Endodermal cell (in vitro differentiated cells): ENCODE data around the gene SCN3A. TPM values are rescaled to one million over a fixed set of nuclear protein-coding genes. Genes with fewer than 3 reads are reported as not detected.

Experiments
- DNase-seq: peaks from one replicate; pipeline ENCODE4 v3.0.0-alpha.2; 2017
- H3K27ac ChIP-seq: 2 replicates; pipeline ENCODE4 v1.5.1; 2013; ENCODE audit warnings: mild to moderate bottlenecking, low read depth, low read length, moderate library complexity
- H3K27me3 ChIP-seq: 2 replicates; pipeline ENCODE4 v1.6.1; 2013; ENCODE audit warnings: mild to moderate bottlenecking, low read length, moderate library complexity; ENCODE audit not compliant: insufficient read depth, control insufficient read depth, poor library complexity, severe bottlenecking
- H3K36me3 ChIP-seq: 2 replicates; pipeline ENCODE4 v1.7.0; 2013; ENCODE audit warnings: mild to moderate bottlenecking, low read length, moderate library complexity; ENCODE audit not compliant: control insufficient read depth, insufficient read depth
- H3K4me1 ChIP-seq: one replicate; pipeline ENCODE4 v1.7.0; 2013; ENCODE audit warnings: low read length; ENCODE audit not compliant: control insufficient read depth, insufficient read depth
- H3K4me3 ChIP-seq: 2 replicates; pipeline ENCODE4 v1.5.1; 2013; ENCODE audit warnings: mild to moderate bottlenecking, low read length, moderate library complexity
- H3K9ac ChIP-seq: 2 replicates; pipeline ENCODE4 v1.6.1; 2013; ENCODE audit warnings: mild to moderate bottlenecking, low read length, moderate library complexity; ENCODE audit not compliant: poor library complexity, severe bottlenecking; ENCODE audit errors: extremely low read depth
- H3K9me3 ChIP-seq: 2 replicates; pipeline ENCODE4 v1.6.1; 2013; ENCODE audit warnings: mild to moderate bottlenecking, low read length, moderate library complexity; ENCODE audit not compliant: control insufficient read depth
- H3K27ac Mint-ChIP-seq: 2 replicates; pipeline ENCODE4 v1.8.0; 2020; ENCODE audit warnings: mixed read lengths
- H3K27me3 Mint-ChIP-seq: 2 replicates; pipeline ENCODE4 v1.8.0; 2021; ENCODE audit warnings: mild to moderate bottlenecking, mixed read lengths; ENCODE audit not compliant: insufficient read depth
- H3K36me3 Mint-ChIP-seq: 2 replicates; pipeline ENCODE4 v1.8.0; 2020; ENCODE audit warnings: low read depth, mixed read lengths
- H3K4me1 Mint-ChIP-seq: 2 replicates; pipeline ENCODE4 v1.8.0; 2020; ENCODE audit warnings: mixed read lengths
- H3K4me3 Mint-ChIP-seq: 2 replicates; pipeline ENCODE4 v1.8.0; 2020; ENCODE audit warnings: mild to moderate bottlenecking, moderate library complexity, mixed read lengths
- H3K9me3 Mint-ChIP-seq: 2 replicates; pipeline ENCODE4 v1.8.0; 2020; ENCODE audit warnings: mild to moderate bottlenecking, mixed read lengths
- WGBS, 2 experiments: methylation state at CpG; one replicate each; pipeline versions ENCODE4 v1.1.5 to v1.1.7; 2013; ENCODE audit warnings: missing lambda C conversion rate in 2 of 2, mixed read lengths in 1 of 2; ENCODE audit not compliant: insufficient coverage in 1 of 2, insufficient read length in 1 of 2; 5-methylcytosine and 5-hydroxymethylcytosine counted together
- total RNA-seq, 2 donors: library from RNA; stranded (reverse); fragmentation: NEBNext Ultra II Directional in 1 of 2; extraction: Animal tissue kit (Norgen Biotek cat#: 25700) in 1 of 2; gene quantifications; 2 replicates in 1 of 2; 3 replicates in 1 of 2; pipeline ENCODE4 v1.2.1, GENCODE V29; 2021
- TF ChIP-seq, protein P1 (sequence below): fragments of 200-600 bp; sonication (generic); conservative IDR thresholded peaks from 2 replicates; pipeline ENCODE4 v1.5.0; 2021; ENCODE audit warnings: antibody characterized with exemption, mild to moderate bottlenecking

Gene SCN3A
- total RNA-seq, 2 donors from 2014 or later, result 0.09 to 0.24 TPM

DNA sequence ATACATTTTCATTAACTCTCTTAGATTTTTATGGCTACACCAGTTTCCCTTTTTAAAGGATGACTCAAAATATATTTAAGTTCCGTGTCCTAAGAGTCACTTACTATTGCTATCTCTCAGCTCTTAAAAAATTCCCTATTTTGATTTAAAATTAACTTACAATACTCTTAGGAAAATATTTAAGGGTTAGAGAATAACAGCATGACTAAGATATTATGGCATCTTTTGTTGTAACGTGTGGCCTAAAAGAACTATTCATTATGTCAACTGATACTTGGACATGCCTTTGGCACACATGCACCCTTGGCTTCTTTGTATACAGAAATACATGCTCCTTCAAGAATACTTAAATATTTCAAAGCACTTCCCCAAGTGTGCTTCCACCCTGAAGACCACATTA lies 42.3 kb downstream of the SCN3A start:
- H3K36me3 ChIP-seq, result no peaks in the 10 kb centered on the region
- no peak overlapping the region for H3K27ac ChIP-seq
- DNase-seq, result no peak
- 95 to 100% methylated on average over 1 to 2 of the region's 2 CpGs for WGBS, 2 experiments
- H3K27me3 Mint-ChIP-seq, result no peaks in the 10 kb centered on the region
- no peaks in the 10 kb centered on the region for H3K9me3 Mint-ChIP-seq
- no peaks in the 10 kb centered on the region for H3K4me1 ChIP-seq
- no peaks in the 10 kb centered on the region for H3K27me3 ChIP-seq
- TF ChIP-seq, protein P1, sequence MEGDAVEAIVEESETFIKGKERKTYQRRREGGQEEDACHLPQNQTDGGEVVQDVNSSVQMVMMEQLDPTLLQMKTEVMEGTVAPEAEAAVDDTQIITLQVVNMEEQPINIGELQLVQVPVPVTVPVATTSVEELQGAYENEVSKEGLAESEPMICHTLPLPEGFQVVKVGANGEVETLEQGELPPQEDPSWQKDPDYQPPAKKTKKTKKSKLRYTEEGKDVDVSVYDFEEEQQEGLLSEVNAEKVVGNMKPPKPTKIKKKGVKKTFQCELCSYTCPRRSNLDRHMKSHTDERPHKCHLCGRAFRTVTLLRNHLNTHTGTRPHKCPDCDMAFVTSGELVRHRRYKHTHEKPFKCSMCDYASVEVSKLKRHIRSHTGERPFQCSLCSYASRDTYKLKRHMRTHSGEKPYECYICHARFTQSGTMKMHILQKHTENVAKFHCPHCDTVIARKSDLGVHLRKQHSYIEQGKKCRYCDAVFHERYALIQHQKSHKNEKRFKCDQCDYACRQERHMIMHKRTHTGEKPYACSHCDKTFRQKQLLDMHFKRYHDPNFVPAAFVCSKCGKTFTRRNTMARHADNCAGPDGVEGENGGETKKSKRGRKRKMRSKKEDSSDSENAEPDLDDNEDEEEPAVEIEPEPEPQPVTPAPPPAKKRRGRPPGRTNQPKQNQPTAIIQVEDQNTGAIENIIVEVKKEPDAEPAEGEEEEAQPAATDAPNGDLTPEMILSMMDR, result no peak
- H3K36me3 Mint-ChIP-seq, result no peaks in the 10 kb centered on the region
- H3K4me1 Mint-ChIP-seq, result no peaks in the 10 kb centered on the region
- H3K4me3 Mint-ChIP-seq, result no peak overlapping the region
- no peaks in the 10 kb centered on the region for H3K9me3 ChIP-seq
- H3K4me3 ChIP-seq, result no peak overlapping the region
- H3K9ac ChIP-seq, result no peak overlapping the region
- H3K27ac Mint-ChIP-seq, result no peak overlapping the region

DNA sequence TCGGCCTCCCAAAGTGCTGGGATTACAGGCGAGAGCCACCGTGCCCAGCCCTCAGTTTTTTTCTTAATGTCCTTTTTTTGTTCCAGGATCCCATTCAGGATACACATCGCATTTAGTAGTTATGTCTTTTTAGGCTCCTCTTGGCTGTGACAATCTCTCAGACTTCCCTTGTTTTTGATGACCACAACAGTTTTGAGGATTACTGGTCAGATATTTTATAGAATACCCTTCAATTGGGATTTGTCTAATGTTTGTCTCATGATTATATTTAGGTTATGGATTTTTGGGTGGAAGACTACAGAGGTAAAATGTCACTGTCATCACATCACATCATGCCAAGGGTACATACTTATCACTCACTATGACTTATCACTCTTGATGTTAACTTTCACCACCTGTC lies 46.7 kb downstream of the SCN3A start:
- Mint-ChIP-seq H3K4me3 (no peak overlapping the region), H3K4me1 (no peaks in the 10 kb centered on the region), H3K27me3 (no peaks in the 10 kb centered on the region), H3K27ac (no peak overlapping the region), H3K36me3 (no peaks in the 10 kb centered on the region), H3K9me3 (no peaks in the 10 kb centered on the region)
- Histone ChIP-seq H3K9ac (no peak overlapping the region), H3K4me1 (no peaks in the 10 kb centered on the region), H3K9me3 (no peaks in the 10 kb centered on the region), H3K4me3 (no peak overlapping the region), H3K27ac (no peak overlapping the region), H3K36me3 (no peaks in the 10 kb centered on the region), H3K27me3 (no peaks in the 10 kb centered on the region)
- WGBS, 2 experiments, result 90 to 95% methylated on average over 4 of the region's 4 CpGs
- DNase-seq, result no peak
- TF ChIP-seq, protein P1, result no peak

DNA sequence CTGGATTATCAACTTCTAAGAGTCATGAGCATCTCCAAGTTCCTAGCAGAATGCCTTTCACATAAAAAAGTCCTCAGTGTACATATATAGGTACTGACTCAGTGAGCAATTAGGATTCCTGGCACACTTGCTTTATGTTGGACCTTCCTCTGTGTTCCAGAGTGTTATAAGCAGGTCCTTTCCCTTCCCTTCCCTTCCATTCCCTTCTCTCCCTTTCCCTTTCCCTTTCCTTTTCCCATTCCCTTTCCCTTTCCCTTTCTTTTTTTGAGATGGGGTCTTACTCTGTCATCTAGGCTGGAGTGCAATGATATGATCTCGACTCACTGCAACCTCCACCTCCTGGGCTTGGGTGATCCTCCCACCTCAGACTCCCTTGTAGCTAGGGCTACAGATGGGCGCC lies 48.7 kb downstream of the SCN3A start:
- Mint-ChIP-seq H3K27ac (no peak overlapping the region), H3K9me3 (no peaks in the 10 kb centered on the region), H3K4me1 (no peaks in the 10 kb centered on the region), H3K4me3 (no peak overlapping the region), H3K27me3 (no peaks in the 10 kb centered on the region), H3K36me3 (no peaks in the 10 kb centered on the region)
- no peak overlapping the region for H3K27ac ChIP-seq
- H3K27me3 ChIP-seq, result no peaks in the 10 kb centered on the region
- no peak for DNase-seq
- H3K9ac ChIP-seq, result no peak overlapping the region
- WGBS, 2 experiments, result 96% methylated on average over 2 of the region's 2 CpGs; no CpG with 5 or more reads in 1 of the 2 experiments
- TF ChIP-seq, protein P1, result no peak
- H3K4me3 ChIP-seq, result no peak overlapping the region
- H3K36me3 ChIP-seq, result no peaks in the 10 kb centered on the region
- H3K9me3 ChIP-seq, result no peaks in the 10 kb centered on the region
- H3K4me1 ChIP-seq, result no peaks in the 10 kb centered on the region
